ENCODE measurements around the gene BEST1. TPM values are rescaled to one million over a fixed set of nuclear protein-coding genes. Genes with fewer than 3 reads are reported as not detected.
A peak's percentile ranks its signal among the peaks of the same experiment; 100 is the strongest.
"Not testable (repeated sequence)": the region's sequence is repeated elsewhere in the genome, so short reads cannot be mapped to it uniquely, and the experiment has no call there.

Gene BEST1
- total RNA-seq, 1 donor from 2014 or later, result 7.5 TPM

DNA sequence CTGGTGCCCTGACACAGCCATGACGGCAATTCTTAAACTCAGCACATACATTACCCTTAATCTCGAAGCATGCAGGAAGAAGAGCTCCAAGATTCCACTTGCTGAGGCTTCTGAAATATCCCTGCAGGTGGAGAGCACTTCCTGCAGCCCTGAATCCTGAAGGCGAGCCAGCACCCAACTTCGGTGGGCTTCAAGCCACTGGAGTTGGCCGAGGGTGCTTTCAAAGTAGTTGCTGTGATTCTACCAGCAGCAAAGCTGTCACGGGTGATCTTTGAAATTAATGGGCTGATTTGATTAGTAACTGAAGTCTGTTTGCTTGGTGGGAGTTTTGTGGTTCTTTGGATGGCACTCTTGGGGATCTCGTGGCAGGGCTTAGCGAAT lies 26.3 kb downstream of the BEST1 start:
- DNase-seq (ENCODE audit: low spot score), result no peak

DNA sequence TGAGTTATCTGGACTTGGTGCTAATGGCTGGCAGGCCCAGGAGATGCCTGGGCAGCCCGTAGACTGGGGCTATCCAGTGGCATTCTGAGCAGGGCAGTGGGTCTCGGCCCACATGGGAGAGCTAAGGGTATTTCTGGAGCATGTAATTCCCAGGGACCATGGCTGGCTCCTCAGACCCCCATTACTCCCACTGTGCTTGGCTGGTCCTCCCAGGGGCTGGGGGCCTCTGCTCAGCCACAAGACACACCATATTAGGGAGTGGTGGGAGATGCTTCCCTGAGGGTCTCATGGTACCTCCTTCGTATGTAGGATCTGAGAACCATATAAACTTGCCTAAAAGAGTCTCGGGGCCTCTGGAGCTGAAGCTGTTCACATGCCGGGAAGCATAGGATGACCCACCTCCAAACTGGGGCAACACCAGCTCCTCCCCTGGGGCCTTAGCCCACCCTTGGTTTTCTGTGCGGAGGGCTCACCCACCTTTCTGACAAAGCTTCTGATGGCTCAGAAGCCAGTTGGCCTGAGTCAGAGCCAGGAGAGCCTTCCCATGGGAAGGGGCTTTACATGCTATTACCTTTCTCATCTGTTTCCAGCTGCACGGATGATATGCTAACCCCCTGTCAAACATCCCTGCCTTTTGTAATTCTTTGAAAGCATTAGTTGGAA lies 26.8 kb downstream of the BEST1 start:
- DNase-seq (ENCODE audit: low spot score), result no peak

- DNase-seq (ENCODE audit: low spot score), result peak; percentile 72
Observed at GRCh38 chr11:61978703-61979661, 28.8 kb downstream of the BEST1 start.

GRCh38 chr11:61980783-61981541 lies 30.8 kb downstream of the BEST1 start:
- DNase-seq (ENCODE audit: low spot score), result peak; percentile 49

DNA sequence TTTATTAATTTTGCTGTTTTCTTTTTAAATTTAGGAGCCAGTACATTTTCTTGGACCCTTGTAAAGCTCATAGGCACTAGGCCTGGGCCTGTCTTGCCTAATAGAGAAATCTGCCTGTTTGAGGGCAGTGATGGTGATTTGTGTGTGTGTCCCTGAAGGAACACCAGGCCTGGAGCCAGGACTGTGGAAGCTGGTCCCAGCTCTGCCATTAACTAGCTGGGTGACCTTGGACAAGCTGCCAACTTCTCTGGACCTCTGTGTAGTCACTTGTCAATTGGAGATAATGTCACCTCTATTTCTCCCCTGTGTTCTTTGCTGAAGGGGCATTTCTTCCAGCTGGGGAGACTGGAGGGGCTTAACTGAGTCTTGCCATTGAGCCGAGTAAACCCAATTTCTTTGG lies 33.3 kb downstream of the BEST1 start:
- no peak for DNase-seq (ENCODE audit: low spot score)

DNA sequence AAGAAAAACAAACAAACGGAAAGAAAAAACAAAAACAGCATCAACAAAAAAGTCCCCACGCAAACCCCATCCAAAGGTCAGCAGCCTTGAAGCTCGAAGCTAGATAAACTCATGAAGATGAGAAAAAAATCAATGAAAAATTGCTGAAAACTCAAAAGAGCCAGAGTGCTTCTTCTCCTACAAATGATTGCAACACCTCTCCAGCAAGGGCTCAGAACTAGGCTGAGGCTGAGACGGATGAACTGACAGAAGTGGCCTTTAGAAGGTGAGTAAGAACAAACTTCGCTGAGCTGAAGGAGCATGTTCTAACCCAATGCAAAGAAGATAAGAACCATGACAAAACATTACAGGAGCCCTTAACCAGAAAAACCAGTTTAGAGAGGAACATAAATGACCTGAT lies 35.7 kb downstream of the BEST1 start:
- peak; percentile 55 for DNase-seq (ENCODE audit: low spot score)

DNA sequence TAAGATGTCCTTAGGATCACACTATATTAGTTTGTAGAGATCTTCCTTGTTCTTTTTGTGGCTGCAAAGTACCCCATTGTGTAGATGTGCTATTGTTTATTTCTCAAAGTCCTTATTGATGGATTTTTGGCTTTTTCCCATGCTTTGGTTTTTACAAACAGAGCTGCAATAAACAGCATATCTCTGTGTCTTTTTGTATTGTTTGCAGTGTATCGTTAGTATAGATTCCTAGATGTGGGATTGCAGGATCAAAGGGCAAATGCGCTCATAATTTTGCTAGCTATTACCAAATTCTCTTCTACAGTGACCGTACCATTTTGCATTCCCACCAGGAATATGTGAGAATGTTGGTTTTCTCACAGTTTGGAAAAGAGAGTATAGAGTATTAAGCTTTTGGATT lies 44.8 kb downstream of the BEST1 start:
- no peak for DNase-seq (ENCODE audit: low spot score)

GRCh38 chr11:61996933-61997332 lies 46.8 kb downstream of the BEST1 start:
- DNase-seq (ENCODE audit: low spot score), result no peak

DNA sequence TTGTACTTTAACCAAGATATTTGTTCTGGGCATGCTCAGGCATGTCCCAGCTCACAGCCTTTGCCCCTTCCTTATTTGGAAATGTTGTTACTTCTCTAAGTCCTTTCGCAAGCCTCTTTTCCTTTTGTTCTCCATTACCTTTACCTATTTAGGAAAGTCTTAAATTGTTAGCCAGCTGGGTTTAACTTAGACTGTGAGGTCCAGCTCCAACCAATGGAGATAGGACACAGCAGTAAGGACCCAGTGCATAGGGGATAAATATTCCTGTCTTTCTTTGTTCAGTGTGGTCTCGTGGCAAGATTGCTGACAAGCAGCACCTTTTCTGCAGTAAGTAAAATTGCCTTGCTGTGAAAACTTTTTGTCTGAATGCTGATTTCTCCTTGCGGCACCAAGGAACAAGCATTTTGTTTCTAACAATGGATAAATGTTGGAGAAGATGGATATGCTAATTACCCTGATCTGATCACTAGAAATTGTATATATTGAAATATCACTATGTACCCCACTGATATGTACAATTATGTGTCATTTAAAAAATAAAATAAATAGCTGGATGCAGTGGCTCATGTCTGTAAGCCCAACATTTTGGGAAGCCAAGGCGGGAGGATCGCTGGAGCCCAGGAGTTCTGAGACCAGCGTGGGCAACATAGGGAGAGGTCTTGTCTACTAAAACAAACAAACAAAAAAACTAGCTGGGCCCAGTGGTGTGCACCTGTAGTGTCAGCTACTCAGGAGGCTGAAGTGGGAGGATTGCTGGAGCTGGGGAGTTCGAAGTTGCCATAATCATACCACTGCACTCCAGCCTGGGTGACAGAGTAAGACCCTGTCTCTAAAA lies 49.2 kb downstream of the BEST1 start:
- DNase-seq (ENCODE audit: low spot score), result no peak

- DNase-seq (ENCODE audit: low spot score), result no peak
Observed at GRCh38 chr11:62000539-62001446, 50.6 kb downstream of the BEST1 start.

DNA sequence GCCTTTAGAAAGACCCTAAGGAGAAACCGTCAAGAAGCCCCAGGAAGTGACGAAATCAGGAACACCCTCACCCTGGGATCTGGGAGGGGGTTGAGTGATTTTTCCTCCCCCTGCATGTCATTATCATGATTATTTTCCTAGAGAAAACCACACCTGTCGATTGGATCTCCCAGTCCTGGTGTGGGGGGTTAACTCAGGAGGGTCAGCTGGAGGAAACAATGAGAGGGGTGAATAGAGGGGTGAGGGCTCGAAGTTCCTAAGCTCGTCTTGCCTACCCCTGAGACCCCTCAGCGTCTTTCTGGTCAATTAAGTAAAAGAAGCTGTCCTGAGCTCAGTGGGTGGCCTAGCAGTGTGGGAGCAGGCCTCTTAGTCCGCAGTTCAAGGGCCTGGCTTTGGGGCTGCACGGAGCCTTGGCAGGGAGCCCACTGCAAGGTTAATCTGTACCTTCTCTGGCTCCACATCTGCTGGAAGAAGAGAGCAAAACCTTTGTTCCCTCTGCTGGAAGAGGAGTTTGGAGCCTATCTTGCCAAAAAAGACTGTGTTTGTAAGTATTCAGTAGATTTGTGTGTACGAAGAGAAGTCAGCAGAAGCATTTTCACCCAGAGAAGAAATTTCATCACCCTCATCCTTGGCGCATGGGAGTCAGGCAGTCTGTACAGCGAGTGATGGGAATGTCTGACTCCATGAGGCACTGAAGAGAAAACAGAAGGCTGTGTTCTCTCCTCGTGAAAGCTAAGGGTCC lies 51.5 kb downstream of the BEST1 start:
- no peak for DNase-seq (ENCODE audit: low spot score)

DNA sequence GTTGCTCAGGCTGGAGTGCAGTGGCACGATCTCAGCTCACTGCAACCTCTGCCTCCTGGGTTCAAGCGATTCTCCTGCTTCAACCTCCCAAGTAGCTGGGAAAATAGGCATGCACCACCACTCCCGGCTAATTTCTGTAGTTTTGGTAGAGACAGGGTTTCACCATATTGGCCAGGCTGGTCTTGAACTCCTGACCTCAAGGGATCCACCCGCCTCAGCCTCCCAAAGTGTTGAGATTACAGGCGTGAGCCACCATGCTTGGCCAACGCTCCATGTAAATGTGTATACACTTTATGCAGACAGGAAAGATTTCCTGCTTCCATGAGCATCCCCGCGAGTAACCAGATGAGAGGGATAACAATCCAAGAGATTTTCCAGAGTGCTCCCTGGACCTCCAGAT lies 52.1 kb downstream of the BEST1 start:
- DNase-seq (ENCODE audit: low spot score), result not testable (repeated sequence)

- no peak for DNase-seq (ENCODE audit: low spot score)
Observed at GRCh38 chr11:62004473-62004872, 54.3 kb downstream of the BEST1 start.

- DNase-seq (ENCODE audit: low spot score), result no peak
Observed at GRCh38 chr11:62008193-62008592, 58.0 kb downstream of the BEST1 start.

- no peak for DNase-seq (ENCODE audit: low spot score)
Observed at GRCh38 chr11:62010935-62011528, 60.9 kb downstream of the BEST1 start.

DNA sequence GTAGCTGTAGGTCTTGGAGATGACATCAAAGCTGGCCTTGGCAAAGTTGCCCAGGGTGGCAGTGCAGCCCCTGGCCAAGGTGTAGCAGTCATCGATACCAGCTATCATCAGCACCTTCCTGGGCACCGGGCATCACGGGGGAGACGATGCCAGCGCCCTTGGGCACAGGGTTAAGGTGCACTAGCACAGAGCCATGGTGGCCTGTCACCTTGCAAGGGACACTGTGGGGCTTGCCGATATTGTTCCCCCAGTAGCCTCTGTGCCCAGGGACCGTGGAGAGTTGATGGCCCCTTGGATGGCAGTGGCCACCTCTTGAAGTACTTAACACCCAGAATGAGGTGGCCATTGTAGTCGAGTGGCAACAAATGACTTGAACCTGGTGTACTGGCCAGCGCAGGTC lies 61.7 kb downstream of the BEST1 start:
- DNase-seq (ENCODE audit: low spot score), result no peak

- DNase-seq (ENCODE audit: low spot score), result no peak
Observed at GRCh38 chr11:62012451-62012831, 62.3 kb downstream of the BEST1 start.

GRCh38 chr11:62012832-62013461 lies 62.8 kb downstream of the BEST1 start:
- no peak for DNase-seq (ENCODE audit: low spot score)
